Ovary (tissue), 9 donors: ENCODE data around the gene SDC3. TPM values are rescaled to one million over a fixed set of nuclear protein-coding genes. Genes with fewer than 3 reads are reported as not detected.

Source experiments
- DNase-seq, 5 donors: peaks; one replicate each; pipeline ENCODE4 v3.0.0-alpha.2; 2019 to 2020
- H3K27ac ChIP-seq, 2 donors: fragments of 200-600 bp; one replicate each; pipeline versions ENCODE4 v1.5.1 to v1.8.0; 2019 to 2022
- H3K27me3 ChIP-seq: fragments of 200-600 bp; one replicate; pipeline ENCODE4 v1.8.0; 2022
- H3K36me3 ChIP-seq: fragments of 200-600 bp; sonication (generic); one replicate; pipeline ENCODE4 v1.5.1; 2019
- H3K4me1 ChIP-seq: one replicate; pipeline ENCODE4 v1.8.1; 2013; ENCODE audit warnings: mild to moderate bottlenecking, moderate library complexity; ENCODE audit not compliant: insufficient read depth
- H3K4me3 ChIP-seq: fragments of 200-600 bp; sonication (generic); one replicate; pipeline ENCODE4 v1.5.1; 2017
- H3K9me3 ChIP-seq, 2 donors: fragments of 200-600 bp in 1 of 2; sonication (generic) in 1 of 2; one replicate each; pipeline versions ENCODE4 v1.5.1 to v1.8.1; 2013 to 2019; ENCODE audit warnings: mild to moderate bottlenecking in 1 of 2, moderate library complexity in 1 of 2
- CTCF ChIP-seq, 3 donors: fragments of 450-650 bp in 2 of 3; fragments of 200-600 bp in 1 of 3; IDR thresholded peaks; one replicate each; pipeline versions ENCODE4 v1.5.1 to v1.8.0; 2016 to 2022; ENCODE audit warnings: antibody characterized with exemption in 3 of 3, mild to moderate bottlenecking in 1 of 3
- EP300 ChIP-seq: sonication (generic); formaldehyde crosslinking; IDR thresholded peaks from one replicate; pipeline ENCODE4 v1.6.1; 2017; ENCODE audit warnings: antibody characterized with exemption
- POLR2A ChIP-seq: fragments of 450-650 bp; IDR thresholded peaks from one replicate; pipeline ENCODE4 v1.6.1; 2017; ENCODE audit warnings: antibody characterized with exemption, mild to moderate bottlenecking, moderate library complexity
- WGBS, 3 donors: extraction: QIAGEN DNeasy Blood & Tissue Kit in 1 of 3; methylation state at CpG; one replicate each; pipeline versions ENCODE4 v1.1.5 to v1.1.7; 2013 to 2017; 5-methylcytosine and 5-hydroxymethylcytosine counted together
- intact Hi-C, 4 donors: fragments of 100-400 bp; cut with DNase I; formaldehyde crosslinking; loops; one replicate each; pipeline versions ENCODE4 v1.11.0 to v1.15.1; 2022 to 2023
- polyA plus RNA-seq, 2 donors: library from polyadenylated mRNA; stranded (reverse); fragments of 200-250 nt in 1 of 2; fragments of 350-450 nt in 1 of 2; fragmentation: Illumina TruSeq in 1 of 2; extraction: RNeasy Lipid Tissue Mini Kit (QIAGEN cat#74804) in 1 of 2; gene quantifications; one replicate each; pipeline ENCODE4 v1.2.3, GENCODE V29; 2013 to 2014
- total RNA-seq, 7 donors: library from RNA; depleted of rRNA in 2 of 7; stranded (reverse); fragments of >200 nt in 2 of 7; fragmentation: NEBNext Ultra II Directional in 3 of 7; extraction: Animal tissue kit (Norgen Biotek cat#: 25700) in 3 of 7; gene quantifications; one replicate each; pipeline versions ENCODE4 v1.1.0 to v1.2.4, GENCODE V29; 2016 to 2023
- donor health status: DM: no; HTN: no; CAD: no; lungs with moderate emphysema.
- donor health status: DM: no; HTN: no; CAD: no.
- donor health status: Bipolar disorder and iron deficiency.
- donor health status: DM: yes; HTN: yes; CAD: no.
- donor health status: DM: no; HTN: no; CAD: no.
- donor health status: DM: yes; HTN: yes; CAD: no.

The SDC3 gene
- total and polyA plus RNA-seq, 9 donors: 4.2 to 31.0 (median 23.0) TPM

- no peak for DNase-seq
- Histone ChIP-seq H3K36me3 (no peaks in the 10 kb centered on the region), H3K27ac (no peak overlapping the region), H3K9me3 (no peaks in the 10 kb centered on the region), H3K4me3 (no peak overlapping the region), H3K27me3 (no peaks in the 10 kb centered on the region), H3K4me1 (peaks cover 2% of the 10 kb centered on the region)
- TF ChIP-seq CTCF (IDR thresholded peaks at IDR 0.05) (no peak), EP300 (no peak), POLR2A (no peak)
- intact Hi-C loops: no loop called here
- WGBS, 3 donors: 57 to 73% (median 71%) methylated on average over 9 of the region's 9 CpGs
Measured at GRCh38 chr1:30893776-30894507, 14.6 kb downstream of the SDC3 start.

- Histone ChIP-seq H3K9me3 (no peaks in the 10 kb centered on the region), H3K4me3 (no peak overlapping the region), H3K36me3 (no peaks in the 10 kb centered on the region), H3K27me3 (no peaks in the 10 kb centered on the region), H3K4me1 (peaks cover 8% of the 10 kb centered on the region), H3K27ac (no peak overlapping the region)
- DNase-seq: no peak
- TF ChIP-seq CTCF (IDR thresholded peaks at IDR 0.05) (no peak), POLR2A (no peak), EP300 (no peak)
- intact Hi-C loops: no loop called here
- WGBS, 3 donors: 81 to 90% (median 83%) methylated on average over 6 of the region's 6 CpGs
Measured at GRCh38 chr1:30892671-30893073, 15.9 kb downstream of the SDC3 start.

GRCh38 chr1:30891227-30891552 is 17.4 kb downstream of the SDC3 start:
- H3K27ac ChIP-seq: no peak overlapping the region
- H3K27me3 ChIP-seq: no peaks in the 10 kb centered on the region
- peaks cover 8% of the 10 kb centered on the region for H3K4me1 ChIP-seq
- TF ChIP-seq EP300 (no peak), POLR2A (no peak), CTCF (IDR thresholded peaks at IDR 0.05) (no peak)
- H3K9me3 ChIP-seq: no peaks in the 10 kb centered on the region
- no peak for DNase-seq
- intact Hi-C loops: no loop called here
- no peak overlapping the region for H3K4me3 ChIP-seq
- WGBS, 3 donors: 95 to 98% (median 97%) methylated on average over 5 of the region's 5 CpGs
- H3K36me3 ChIP-seq: no peaks in the 10 kb centered on the region

- no peaks in the 10 kb centered on the region for H3K27me3 ChIP-seq
- no peak overlapping the region for H3K27ac ChIP-seq
- no peaks in the 10 kb centered on the region for H3K9me3 ChIP-seq
- WGBS, 3 donors: 69 to 75% (median 69%) methylated on average over 10 of the region's 10 CpGs
- no peak overlapping the region for H3K4me3 ChIP-seq
- intact Hi-C loops: no loop called here
- no peak for TF ChIP-seq CTCF (IDR thresholded peaks at IDR 0.05)
- TF ChIP-seq EP300: no peak
- TF ChIP-seq POLR2A: no peak
- no peak for DNase-seq
- no peaks in the 10 kb centered on the region for H3K36me3 ChIP-seq
- peaks cover 7% of the 10 kb centered on the region for H3K4me1 ChIP-seq
Measured at GRCh38 chr1:30890502-30891226, 17.9 kb downstream of the SDC3 start.
